GM19099 (cell line): ENCODE measurements around the gene TRIO.

Experiments
- POLR2A ChIP-seq: IDR thresholded peaks from 3 replicates; pipeline ENCODE4 v1.6.1; 2011; ENCODE audit warnings: low read depth; ENCODE audit not compliant: insufficient read length; ENCODE audit errors: extremely low read depth

TRIO gene

DNA sequence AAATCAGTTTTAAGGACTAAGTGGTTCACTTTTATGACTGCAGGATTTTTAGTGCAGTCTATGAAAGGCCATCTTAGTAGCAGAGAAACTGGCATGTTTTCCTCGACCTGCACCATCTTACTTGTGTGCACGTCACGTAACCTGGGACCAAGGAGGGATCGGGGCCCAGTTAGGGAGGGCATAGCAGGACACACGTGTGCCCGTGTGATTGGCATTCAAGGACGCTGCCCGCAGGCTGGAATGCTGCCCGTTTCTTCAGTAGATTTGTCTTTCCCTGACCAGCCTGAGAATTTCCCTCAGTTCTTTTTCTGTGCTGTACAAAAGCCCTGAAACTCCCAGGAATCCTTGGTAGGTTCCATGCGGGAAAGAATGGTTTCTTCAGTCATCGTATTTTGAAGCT is 196.3 kb downstream of the TRIO start:
- no peak for TF ChIP-seq POLR2A

DNA sequence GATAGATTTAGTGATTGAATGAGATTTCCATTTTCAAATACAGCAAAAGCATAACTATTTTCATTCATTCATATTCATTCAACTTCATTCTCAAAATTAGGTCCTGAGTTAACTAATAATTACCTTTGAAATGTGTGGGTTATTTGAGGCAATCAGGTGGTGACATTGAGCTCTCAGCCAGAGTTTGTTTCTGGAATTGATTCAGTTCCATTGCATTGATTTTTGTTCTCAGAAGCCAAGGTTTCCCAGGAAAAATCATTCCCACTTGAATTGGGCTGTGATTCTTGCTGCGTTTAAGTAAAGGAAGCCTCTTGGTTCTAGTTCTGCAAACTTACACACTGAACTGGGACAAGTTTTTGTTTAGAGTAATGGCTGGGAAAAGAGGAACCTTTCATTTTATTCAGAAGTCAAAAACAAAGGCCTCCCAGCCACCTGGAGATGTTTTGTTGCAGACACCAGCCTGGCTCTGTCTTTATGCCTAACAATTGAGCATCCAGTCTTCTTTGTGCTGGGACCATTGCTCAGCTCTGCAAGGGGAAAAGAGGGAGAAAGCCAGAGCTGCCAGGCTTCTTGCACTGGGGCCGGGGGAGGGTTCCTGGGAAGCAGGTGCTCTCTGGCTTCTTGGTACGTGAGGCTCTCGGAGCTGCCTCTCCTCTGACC is 198.6 kb downstream of the TRIO start:
- no peak for TF ChIP-seq POLR2A

DNA sequence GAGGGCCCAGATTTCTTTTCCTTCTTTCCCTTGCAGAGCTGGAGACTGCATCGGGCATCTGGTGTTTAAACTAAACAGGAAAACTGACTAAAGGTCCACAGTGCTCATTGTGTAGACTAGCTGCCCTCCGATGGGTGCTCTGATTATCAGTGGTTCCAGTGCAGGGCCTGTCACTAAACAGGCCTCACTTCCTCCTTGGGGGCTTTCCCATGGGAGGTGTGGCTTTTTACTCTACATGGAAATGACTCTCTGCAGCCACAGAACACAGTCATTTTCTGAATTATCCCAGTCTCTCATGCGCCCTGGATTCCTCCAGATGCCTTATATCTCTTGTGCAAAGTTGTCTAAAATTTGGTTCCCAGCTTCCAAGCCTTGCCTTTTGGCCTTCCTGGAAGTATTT is 199.2 kb downstream of the TRIO start:
- TF ChIP-seq POLR2A, result no peak

DNA sequence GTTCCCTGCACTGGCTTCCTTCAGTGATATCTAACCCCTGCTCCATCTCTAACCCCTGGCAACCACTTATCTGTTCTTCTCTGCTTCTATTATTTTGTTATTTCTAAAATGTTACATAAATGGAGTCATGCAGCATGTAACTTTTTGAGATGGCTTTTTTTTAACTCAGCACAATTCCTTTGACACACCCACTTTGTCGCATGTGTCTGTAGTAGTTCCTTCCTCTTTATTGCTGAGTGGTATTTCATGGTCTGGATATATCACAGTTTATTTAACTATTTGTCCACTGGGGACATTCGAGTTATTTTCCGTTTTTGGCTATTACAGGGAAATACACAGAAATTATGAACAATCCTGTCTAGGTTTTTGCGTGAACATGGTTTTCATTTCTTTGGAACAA is 200.2 kb downstream of the TRIO start:
- no peak for TF ChIP-seq POLR2A

DNA sequence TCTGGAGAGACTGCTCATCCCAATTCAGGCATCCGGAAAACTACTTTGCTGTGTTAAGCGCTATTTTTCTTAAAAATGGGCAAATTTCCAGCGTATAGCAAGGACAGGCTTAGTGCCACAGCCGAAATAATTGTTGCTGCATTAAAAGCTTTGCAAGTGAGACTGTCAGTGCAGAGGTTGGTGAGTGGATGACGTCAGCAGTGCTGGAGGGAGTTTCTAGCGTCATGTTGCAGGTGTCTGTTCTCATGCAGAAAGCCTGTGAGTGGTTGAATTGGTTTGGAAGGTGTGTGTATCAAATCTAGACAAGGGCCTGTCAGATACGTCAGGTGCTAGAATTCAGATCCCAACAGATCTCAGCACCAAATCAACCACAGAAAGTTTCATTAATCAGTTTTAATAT is 204.4 kb downstream of the TRIO start:
- TF ChIP-seq POLR2A, result no peak

DNA sequence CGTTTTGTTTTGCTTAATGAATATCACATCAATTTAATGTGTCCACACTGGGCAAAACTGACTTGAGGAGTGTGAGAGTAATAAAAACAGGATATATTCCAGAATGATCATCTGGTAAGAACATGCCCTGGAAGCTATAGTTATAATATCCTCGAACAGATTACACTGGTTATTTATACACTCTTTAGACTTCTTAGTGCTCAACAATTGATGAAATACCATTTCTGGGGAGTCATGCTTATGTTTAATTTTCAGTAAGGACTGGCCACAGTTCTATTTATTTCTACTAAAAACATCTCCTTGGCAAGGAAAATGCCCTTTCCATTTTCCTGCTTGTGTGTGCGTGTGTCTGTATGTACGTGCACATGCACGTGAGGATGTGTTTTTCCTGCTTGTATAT is 205.0 kb downstream of the TRIO start:
- no peak for TF ChIP-seq POLR2A

DNA sequence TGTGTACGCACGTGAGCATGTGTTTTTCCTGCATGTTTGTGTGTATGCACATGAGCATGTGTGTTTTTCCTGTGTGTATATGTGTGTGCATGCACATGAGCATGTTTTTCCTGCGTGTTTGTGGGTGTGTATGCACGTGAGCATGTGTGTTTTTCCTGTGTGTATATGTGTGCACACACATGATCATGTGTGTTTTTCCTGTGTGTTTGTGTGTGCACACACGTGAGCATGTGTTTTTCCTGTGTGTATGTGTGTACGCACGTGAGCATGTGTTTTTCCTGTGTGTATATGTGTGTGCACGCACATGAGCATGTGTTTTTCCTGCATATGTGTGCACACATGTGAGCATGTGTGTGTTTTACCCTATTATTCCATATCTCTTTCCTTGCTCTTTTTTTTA is 205.9 kb downstream of the TRIO start:
- TF ChIP-seq POLR2A, result no peak

DNA sequence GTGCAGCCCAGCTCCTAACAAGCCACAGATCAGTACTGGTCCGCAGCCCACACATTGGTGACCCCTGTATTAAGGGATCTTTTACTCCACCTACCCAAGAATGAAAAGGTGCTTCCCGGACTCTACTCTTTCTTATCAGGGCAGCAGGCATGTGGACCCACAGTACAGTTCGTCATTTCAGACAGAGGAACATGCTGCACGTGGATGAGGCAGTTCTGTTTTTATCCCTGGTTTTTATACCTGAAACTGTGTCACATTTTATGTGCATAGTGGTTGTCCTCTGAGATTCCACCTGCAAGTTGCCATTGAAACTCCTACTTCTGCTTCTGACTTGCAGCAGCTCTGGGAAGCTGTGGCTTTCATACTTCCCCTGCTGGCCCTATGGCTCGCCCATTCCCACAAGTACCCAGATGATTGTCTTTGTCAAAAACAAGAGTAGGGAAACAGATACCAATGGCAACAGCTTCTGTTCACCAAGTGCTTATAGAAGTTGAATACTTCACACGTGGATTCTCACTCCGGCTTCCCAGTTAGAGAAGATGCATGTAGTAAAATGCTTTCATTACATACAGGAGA is 208.0 kb downstream of the TRIO start:
- no peak for TF ChIP-seq POLR2A

DNA sequence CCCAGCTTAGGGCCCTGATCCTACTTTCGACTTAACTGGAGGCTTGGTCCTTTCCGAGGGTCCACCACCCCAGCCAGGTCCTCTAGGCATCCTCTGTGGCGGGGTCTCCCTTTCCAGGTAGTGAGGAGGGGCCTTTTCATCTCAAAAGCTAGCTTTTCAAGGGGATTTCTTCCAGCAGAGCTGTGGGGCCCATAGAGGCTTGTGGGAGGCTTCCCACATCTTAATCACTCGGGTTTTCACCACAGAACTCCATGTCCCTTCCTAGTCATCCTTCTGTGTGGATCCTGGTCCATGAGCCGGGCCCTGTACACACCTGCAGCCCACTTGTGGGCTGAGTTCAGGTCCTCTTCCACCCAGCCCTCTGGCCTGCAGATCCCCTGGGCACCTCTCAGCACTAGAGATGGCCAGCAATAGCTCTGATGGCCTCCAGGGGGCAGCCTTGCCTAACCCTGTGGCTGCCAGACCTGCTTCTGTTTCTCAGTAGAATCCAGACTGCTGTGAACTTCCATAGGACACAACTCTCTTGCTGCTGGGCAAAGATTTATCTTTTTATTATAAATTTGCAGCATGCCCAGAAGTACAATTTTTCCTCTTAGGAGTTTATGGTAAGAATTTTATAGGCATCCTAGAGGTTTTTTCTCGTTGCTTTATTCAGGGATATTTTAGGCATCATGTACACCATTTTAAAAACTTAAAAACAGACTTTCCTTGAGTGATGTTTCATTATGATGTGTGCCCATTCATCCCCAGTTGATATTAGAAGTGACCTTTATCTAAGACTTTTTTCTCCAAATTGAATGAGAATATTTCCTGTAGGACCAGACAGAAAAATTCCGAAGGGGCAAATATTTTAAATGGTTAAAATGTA is 208.9 kb downstream of the TRIO start:
- TF ChIP-seq POLR2A, result no peak

DNA sequence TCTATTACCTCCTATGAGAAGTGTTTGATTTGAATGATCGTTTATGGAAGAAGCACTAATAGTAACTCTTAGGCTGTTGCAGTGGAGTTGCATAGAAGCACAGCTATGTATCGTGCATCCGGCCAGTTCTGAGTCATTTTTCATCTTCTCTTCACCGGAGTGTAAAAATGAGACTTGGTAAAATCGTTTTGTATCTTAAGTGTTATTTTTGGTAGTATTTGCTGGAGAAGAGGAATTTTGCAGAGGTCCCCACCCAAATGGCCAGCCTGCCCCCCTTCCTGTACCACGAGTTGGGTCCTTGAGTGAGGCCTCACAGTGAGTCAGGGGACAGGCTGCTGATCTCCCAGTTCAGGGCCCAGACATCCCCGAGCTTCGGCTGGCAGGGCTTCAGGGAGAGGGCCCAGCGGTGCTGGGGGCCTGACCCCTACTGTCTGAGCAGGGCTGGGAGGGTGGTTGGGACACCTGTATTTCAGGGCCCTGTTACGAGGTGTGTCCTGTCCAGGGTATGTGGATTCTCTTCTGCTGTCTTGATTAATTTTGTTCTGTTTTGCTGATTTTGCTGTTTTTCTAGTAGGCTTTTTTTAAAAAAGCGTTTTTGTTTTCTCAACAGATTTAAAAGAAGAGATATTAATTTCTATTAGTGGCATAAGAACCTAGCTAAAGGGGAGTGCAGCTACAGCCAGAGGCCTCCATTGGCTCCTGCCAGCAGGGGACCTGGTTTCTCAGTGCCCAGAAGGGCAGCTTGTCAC is 210.8 kb downstream of the TRIO start:
- no peak for TF ChIP-seq POLR2A

DNA sequence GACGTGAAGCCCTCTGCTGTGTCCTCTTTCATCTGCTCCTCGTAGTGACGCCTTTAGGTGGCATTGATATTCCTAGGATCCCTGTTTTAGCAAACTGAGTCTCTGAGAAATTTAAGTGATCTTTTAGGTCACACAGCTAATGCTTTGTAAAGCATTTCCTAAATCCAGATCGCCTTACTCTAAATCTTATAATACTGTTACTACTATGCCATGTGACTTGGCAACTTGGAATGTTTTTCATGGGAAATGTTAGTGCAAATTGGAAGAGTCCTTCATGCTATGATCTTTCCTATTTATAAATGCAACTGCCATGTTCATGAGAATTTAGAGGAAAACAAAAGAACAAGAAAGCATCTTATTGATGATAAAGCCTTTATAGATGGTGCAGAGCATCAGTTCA is 212.2 kb downstream of the TRIO start:
- no peak for TF ChIP-seq POLR2A

DNA sequence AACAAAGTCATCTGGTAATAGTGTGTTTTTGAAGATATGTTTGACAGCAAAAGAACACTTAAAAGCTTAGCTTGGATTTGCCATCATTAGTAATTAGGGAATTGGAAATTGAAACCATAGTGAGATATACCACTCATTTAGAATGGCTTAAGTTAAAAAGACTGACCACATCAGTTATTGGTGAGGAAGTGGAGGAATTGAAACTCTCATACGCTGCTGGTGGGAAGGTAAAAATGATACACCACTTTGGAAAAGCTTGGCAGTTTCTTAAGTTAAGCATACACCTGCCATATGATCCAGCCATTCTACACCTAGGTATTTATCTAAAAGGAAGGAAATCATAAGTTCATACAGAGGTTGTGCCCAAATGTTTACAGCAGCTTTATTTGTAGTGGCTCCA is 213.2 kb downstream of the TRIO start:
- no peak for TF ChIP-seq POLR2A

DNA sequence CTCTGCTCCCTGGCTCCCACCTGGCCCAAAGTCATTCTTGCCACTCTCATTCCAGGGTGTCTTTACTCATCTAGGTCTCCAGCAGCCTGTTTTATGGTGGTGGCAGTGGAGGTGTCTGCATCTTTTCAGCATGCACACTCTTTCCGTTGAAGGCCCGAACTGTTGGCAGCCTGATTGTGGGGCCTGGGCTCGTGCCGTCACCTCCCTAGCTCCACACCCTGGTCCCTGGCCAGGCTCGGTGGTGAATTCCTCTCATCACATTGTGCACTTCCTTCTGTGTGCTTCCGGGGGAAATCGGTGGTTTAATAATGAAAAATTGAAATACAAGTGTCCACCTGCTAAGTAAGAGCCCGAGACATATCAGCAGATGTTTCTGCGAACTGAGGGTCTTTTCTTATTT is 214.3 kb downstream of the TRIO start:
- no peak for TF ChIP-seq POLR2A

DNA sequence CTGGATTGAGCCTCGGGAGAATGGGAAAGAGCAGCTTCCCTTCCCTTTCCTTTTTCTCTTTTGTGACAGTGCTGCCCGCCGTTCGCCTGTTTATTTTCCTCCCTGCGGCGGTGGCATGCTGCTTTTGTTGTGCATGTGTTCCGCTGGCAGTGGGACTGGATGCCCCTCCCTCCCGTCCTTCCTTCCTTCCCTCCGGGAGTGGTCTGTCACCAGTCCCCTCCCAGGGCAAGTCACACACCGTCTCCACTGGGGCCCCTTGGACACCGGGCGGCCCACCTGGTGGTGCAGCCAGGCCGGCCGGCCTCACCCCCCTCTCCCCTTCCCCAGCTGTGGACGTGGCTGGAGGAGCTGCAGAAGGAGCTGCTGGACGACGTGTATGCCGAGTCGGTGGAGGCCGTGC is 214.7 kb downstream of the TRIO start:
- no peak for TF ChIP-seq POLR2A

DNA sequence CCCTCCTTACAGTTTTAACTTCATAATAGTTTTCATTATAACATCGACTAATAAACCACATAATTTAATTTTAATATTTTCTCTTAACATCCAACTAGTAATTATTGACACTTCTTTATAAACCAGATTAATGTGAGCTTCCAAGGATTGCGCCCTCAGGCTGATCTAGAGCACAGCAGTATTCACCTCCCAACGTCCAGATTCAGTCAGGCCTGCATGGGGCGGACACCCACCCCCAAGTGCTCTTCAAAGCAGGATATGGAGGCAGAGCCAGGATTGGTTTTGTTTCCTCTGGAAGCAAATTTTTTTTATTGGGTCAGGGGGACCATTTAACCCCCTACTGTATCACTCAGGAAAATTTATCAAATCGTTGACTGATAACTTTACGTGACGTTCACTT is 215.4 kb downstream of the TRIO start:
- TF ChIP-seq POLR2A, result no peak
